Measurements from ENCODE around the gene HAND2.

The HAND2 gene

GRCh38 chr4:173565281-173565680 lies 35.3 kb upstream of the HAND2 start:
- no peaks in the 10 kb centered on the region for H3K4me1 ChIP-seq (ENCODE audit: low read depth, poor library complexity, severe bottlenecking)
- no peaks in the 10 kb centered on the region for H3K27me3 ChIP-seq (ENCODE audit: insufficient read depth, low read depth)
- no peaks in the 10 kb centered on the region for H3K79me2 ChIP-seq (ENCODE audit: insufficient read depth, low read depth)
- H3K36me3 ChIP-seq (ENCODE audit: insufficient read depth): no peaks in the 10 kb centered on the region
- H4K20me1 ChIP-seq (ENCODE audit: insufficient read depth): no peaks in the 10 kb centered on the region
- no peak overlapping the region for H3K4me2 ChIP-seq
- no peak overlapping the region for H3K9ac ChIP-seq
- H3K4me3 ChIP-seq (IDR thresholded peaks at IDR 0.05; ENCODE audit: insufficient read depth, low read depth, low read length): no peak overlapping the region
- TF ChIP-seq CTCF (conservative IDR thresholded peaks at IDR 0.05; ENCODE audit: low read depth, low read length): no peak
- H2AFZ ChIP-seq (ENCODE audit: low read depth): no peak overlapping the region
- no peak overlapping the region for H3K27ac ChIP-seq

DNA sequence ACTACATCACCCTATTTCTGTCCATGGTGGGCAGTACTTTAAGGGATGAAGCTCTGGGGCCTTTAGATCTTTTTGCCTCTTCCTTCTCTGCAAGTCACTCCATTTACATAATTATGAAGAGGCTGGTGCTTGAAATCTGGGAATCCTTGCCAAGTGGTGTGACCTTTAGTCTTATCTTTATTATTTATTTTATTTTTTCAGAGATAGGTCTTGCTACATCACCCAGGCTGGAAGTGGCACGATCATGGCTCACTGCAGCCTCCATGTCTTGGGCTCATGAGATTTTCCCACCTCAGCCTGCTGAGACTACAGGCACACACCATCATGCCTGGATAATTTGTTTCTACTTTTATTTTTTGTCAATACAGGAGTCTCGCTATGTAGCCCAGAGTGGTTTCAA lies 34.4 kb upstream of the HAND2 start:
- no peak for TF ChIP-seq CTCF (conservative IDR thresholded peaks at IDR 0.05; ENCODE audit: low read depth, low read length)
- no peaks in the 10 kb centered on the region for H3K79me2 ChIP-seq (ENCODE audit: insufficient read depth, low read depth)

DNA sequence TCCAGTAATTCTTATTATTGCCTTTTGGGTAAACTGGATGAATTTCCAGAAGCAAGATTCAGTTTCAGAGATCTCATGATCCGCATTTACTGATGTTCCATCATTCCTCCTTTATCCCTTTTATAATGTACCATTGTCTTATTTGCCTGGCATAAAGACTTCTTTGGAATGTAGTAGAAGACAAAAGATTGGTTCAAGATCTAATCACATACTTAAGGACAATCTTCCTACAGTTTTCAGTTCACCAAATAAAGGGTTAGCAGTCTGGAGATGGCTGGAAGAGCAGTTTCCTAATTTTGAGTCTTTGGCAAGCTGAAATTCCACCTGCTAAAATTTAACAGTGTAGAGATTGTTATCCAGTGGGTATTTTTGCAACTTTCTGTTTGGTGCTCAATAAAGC lies 30.9 kb upstream of the HAND2 start:
- no peaks in the 10 kb centered on the region for H3K79me2 ChIP-seq (ENCODE audit: insufficient read depth, low read depth)
- H3K36me3 ChIP-seq (ENCODE audit: insufficient read depth): no peaks in the 10 kb centered on the region
- H3K9ac ChIP-seq: no peak overlapping the region
- TF ChIP-seq CTCF (conservative IDR thresholded peaks at IDR 0.05; ENCODE audit: low read depth, low read length): no peak
- H2AFZ ChIP-seq (ENCODE audit: low read depth): no peak overlapping the region
- no peak overlapping the region for H3K4me2 ChIP-seq
- H4K20me1 ChIP-seq (ENCODE audit: insufficient read depth): no peaks in the 10 kb centered on the region
- no peaks in the 10 kb centered on the region for H3K27me3 ChIP-seq (ENCODE audit: insufficient read depth, low read depth)
- no peaks in the 10 kb centered on the region for H3K4me1 ChIP-seq (ENCODE audit: low read depth, poor library complexity, severe bottlenecking)
- no peak overlapping the region for H3K27ac ChIP-seq
- no peak overlapping the region for H3K4me3 ChIP-seq (IDR thresholded peaks at IDR 0.05; ENCODE audit: insufficient read depth, low read depth, low read length)

More for the DNA sequence above, 34.4 kb upstream of the HAND2 start:
- H3K27me3 ChIP-seq (ENCODE audit: insufficient read depth, low read depth): no peaks in the 10 kb centered on the region
- H3K4me2 ChIP-seq: no peak overlapping the region
- no peaks in the 10 kb centered on the region for H3K4me1 ChIP-seq (ENCODE audit: low read depth, poor library complexity, severe bottlenecking)
- H3K9ac ChIP-seq: no peak overlapping the region
- H3K27ac ChIP-seq: no peak overlapping the region
- H2AFZ ChIP-seq (ENCODE audit: low read depth): no peak overlapping the region
- H3K36me3 ChIP-seq (ENCODE audit: insufficient read depth): no peaks in the 10 kb centered on the region
- no peaks in the 10 kb centered on the region for H4K20me1 ChIP-seq (ENCODE audit: insufficient read depth)
- H3K4me3 ChIP-seq (IDR thresholded peaks at IDR 0.05; ENCODE audit: insufficient read depth, low read depth, low read length): no peak overlapping the region

DNA sequence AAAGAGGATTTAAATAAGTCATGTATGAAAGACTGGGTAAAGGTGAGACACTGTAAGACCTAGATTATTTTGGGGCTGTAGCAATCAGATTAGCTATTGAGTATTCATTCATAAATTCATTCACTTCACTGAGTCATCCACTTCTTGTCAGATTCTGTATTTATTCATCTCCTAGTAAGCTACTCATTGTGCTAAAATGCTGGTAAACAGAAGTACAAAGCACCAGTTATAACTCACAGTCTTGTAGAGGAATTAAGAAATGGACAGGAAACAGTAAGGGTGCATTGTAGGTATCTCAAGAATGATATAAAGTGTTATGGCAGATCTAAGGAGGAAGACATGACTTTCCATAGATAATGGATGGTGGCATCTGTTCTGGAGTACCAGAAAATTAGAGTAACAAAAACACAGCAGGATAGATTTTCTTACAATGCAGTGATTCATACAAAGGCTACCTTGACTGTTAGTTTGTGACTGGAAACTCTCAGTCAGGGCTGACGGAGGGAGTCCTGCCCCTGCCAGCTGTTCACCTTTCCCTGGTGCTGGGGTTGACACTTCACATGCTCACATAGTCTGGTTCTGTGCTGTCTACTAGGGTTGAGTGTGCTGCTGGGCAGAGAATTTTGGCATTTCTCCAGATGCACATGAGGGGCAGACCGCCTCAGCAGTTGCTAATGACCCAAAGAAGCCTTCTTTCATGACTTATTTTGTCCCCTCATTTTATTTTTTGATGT lies 26.5 kb upstream of the HAND2 start:
- no peaks in the 10 kb centered on the region for H3K4me1 ChIP-seq (ENCODE audit: low read depth, poor library complexity, severe bottlenecking)
- no peak overlapping the region for H2AFZ ChIP-seq (ENCODE audit: low read depth)
- no peak overlapping the region for H3K9ac ChIP-seq
- H4K20me1 ChIP-seq (ENCODE audit: insufficient read depth): no peaks in the 10 kb centered on the region
- H3K36me3 ChIP-seq (ENCODE audit: insufficient read depth): no peaks in the 10 kb centered on the region
- no peak overlapping the region for H3K4me2 ChIP-seq
- no peak for TF ChIP-seq CTCF (conservative IDR thresholded peaks at IDR 0.05; ENCODE audit: low read depth, low read length)
- H3K27me3 ChIP-seq (ENCODE audit: insufficient read depth, low read depth): no peaks in the 10 kb centered on the region
- H3K4me3 ChIP-seq (IDR thresholded peaks at IDR 0.05; ENCODE audit: insufficient read depth, low read depth, low read length): no peak overlapping the region
- H3K79me2 ChIP-seq (ENCODE audit: insufficient read depth, low read depth): no peaks in the 10 kb centered on the region
- H3K27ac ChIP-seq: no peak overlapping the region

Measured in KMS-11 (cell line).